Measurements from ENCODE around the gene TSTD1.

- TF ChIP-seq PAX5 (IDR thresholded peaks at IDR 0.05; ENCODE audit: insufficient read depth, low read length, severe bottlenecking) (no peak), POLR2A (IDR thresholded peaks at IDR 0.05; ENCODE audit: low read depth, low read length) (no peak), TAF1 (IDR thresholded peaks at IDR 0.05; ENCODE audit: low read depth, low read length) (no peak), POLR2AphosphoS5 (IDR thresholded peaks at IDR 0.05; ENCODE audit: low read depth, low read length) (no peak)
These were observed 25.7 kb downstream of the TSTD1 start for GRCh38 chr1:161013131-161013487.

Measured in GM12891 (cell line).